GM21576 (cell line): ENCODE data around the gene TPTE2.
A peak's percentile ranks its signal among the peaks of the same experiment; 100 is the strongest.
"Not testable (repeated sequence)": the region's sequence is repeated elsewhere in the genome, so short reads cannot be mapped to it uniquely, and the experiment has no call there.

ENCODE experiments used
- ATAC-seq: cut with Tn5 transposase; IDR thresholded peaks from one replicate; pipeline ENCODE4 v1.9.1; 2021; ENCODE audit warnings: mild to moderate bottlenecking, moderate library complexity; ENCODE audit not compliant: unreplicated experiment

The TPTE2 gene

DNA sequence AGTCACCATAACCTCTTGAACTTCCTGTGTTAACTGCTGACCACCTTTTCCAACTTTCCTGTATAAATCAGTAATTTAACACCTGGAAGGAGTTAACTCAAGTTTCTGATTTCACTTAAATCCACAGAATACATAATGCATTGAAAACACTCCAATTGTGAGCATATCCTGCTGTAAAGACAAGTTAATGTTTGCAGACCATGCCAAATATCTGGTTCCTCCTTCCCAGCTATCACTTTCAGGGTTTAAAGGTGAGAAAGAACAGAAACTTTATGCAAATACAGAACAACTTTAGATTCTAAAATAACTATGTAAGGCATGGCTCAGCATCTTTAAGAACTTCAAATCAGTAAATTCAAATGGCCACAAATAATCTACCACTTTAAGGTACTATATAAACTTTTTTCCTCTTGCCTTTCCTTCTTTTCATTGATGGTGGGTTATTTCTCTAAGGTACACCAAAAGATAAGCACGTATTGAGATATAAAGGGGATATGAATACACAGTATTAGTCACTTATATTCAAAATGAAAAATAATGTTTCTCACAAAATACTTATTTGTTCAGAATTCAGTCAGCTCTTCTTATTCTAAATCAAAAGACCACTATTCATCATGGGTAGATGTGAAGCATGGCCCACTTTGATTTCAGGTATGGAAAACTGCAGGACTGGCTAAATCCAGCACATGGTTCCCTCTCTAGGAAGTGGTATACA lies 6.6 kb upstream of the TPTE2 start:
- peak; percentile 68 for ATAC-seq

GRCh38 chr13:19561585-19561984 lies 253 bp upstream of the TPTE2 start:
- ATAC-seq, result no peak

DNA sequence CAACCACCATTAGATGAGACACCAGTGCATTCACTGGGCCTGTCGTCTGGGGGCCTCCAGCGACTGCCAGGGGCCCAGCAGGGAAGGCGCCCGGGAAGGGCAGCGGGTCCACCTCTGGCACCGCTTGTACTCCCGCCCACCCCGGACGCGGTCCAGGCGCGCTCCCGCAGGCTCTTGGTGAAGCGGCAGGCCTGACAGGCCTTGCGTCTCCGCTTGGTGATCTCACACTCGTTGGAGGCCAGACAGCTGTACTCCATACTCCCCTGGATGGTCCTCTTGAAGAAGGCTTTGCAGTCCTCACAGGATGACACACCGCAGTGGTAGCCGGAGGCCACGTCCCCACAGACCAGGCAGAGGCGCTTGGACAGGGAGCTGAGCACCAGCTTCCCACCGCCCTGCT lies 660 bp downstream of the TPTE2 start:
- not testable (repeated sequence) for ATAC-seq

- not testable (repeated sequence) for ATAC-seq
Observed at GRCh38 chr13:19559739-19560138, 1.6 kb downstream of the TPTE2 start.

DNA sequence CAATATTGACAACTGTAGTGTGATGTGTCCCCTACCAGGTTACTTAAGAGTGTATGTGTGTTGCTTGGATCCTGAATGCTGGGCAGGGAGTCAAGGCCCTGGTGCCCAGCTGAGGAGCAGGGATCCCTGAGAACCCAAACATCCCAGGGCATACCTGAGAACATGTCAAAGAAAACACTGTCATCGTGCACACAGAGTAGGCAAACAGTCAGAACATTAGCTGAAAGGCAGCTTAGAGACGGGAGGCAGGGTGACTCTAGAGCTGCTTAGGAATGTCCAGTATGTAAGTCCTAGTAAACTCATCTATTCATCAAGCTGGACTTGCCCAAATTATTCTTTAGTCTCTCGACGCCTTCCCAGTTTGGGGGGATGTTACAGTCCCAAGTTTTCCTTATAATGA lies 4.0 kb downstream of the TPTE2 start:
- ATAC-seq, result not testable (repeated sequence)

DNA sequence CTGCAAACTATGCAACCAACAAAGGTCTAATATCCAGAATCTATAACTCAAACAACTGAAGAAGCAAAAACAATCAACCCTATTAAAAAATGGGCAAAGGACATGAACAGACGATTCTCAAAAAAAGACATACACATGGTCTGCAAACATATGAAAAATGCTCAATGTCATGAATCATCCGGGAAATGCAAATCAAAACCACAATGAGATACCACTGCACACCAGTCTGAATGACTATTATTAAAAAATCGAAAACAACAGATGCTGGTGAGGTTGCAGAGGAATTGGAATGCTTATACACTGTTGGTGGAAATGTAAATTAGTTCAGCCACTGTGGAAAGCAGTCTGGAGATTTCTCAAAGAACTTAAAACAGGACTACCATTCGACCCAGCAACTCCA lies 12.1 kb downstream of the TPTE2 start:
- not testable (repeated sequence) for ATAC-seq

DNA sequence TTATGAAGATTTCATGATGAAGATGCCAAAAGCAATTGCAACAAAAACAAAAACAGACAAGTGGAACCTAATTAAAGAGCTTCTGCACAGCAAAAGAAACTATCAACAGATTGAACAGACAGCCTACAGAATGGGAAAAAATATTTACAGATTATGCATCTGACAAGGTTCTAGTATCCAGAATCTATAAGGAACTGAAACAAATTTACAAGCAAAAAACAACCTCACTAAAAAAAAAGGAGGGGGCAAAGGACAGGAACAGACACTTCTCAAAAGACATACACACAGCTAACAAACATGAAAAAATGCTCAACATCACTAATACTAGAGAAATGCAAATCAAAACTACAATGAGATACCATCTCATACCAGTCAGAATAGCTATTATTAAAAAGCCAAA lies 35.7 kb downstream of the TPTE2 start:
- ATAC-seq, result peak; percentile 50

GRCh38 chr13:19519049-19519448 lies 42.3 kb downstream of the TPTE2 start:
- no peak for ATAC-seq

- not testable (repeated sequence) for ATAC-seq
Observed at GRCh38 chr13:19507623-19508022, 53.7 kb downstream of the TPTE2 start.

DNA sequence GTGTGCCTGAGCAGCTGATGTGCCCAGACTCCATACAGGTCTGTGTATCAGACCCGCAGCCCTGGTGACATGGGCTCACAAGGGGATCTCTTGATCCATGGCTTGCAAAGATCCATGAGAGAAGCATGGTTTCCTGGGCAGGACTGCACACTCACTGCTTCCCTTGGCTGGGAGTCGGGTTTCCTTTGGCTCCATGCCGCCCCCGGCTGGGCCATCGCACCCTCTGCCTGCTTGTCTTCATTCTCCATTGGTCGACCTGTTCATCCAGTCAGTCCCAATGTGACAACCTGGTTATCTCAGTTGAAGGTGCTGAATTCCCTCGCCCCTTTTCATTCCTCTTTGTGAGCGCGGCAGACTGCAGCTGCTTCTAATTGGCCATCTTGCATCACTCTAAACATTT lies 101.2 kb downstream of the TPTE2 start:
- ATAC-seq, result not testable (repeated sequence)

GRCh38 chr13:19439056-19439686 lies 122.2 kb downstream of the TPTE2 start:
- ATAC-seq, result not testable (repeated sequence)

GRCh38 chr13:19437780-19438179 lies 123.6 kb downstream of the TPTE2 start:
- ATAC-seq, result not testable (repeated sequence)

DNA sequence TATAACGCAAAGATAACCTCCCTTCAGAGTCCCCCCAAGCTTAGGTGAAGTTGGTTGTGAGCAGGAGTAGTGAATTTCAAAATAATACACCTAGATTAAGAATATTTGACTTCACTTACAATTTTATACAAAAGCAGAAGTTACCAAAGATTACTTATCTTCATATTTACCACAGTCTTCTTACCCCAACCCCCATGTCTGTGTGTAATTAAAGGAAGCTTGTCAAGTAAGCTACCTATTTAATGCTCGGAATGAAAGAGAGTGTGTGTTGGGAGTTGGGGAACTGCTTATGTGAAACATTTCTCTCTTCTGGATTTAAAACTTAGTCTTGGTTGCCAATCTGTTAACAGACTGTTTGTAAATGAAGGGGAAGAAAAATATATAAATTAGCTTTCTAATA lies 139.1 kb downstream of the TPTE2 start:
- not testable (repeated sequence) for ATAC-seq

- ATAC-seq, result not testable (repeated sequence)
Observed at GRCh38 chr13:19412494-19412893, 148.8 kb downstream of the TPTE2 start.

GRCh38 chr13:19382746-19383511 lies 178.4 kb downstream of the TPTE2 start:
- ATAC-seq, result not testable (repeated sequence)

DNA sequence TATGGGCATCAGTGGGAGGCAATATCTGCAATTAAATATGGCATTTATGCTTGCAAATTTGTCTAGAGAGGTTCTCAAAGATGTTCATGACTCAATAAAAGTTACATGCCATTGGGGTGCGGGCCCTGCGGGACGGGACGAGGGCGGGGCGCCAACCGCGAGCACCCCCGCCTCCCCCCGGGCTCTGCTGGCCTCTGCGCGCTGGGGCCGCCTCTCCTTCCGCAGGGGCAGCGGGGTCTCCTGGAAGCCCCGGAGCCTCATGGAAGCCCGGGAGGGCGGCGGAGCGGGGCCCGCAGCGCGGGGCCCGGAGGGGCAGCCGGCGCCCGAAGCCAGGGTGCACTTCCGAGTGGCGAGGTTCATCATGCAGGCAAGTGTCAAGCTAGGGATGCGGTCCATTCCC lies 179.2 kb downstream of the TPTE2 start:
- ATAC-seq, result no peak
